K562 (cell line): ENCODE results near the gene VPS33B. TPM values are rescaled to one million over a fixed set of nuclear protein-coding genes. Genes with fewer than 3 reads are reported as not detected.
A peak's percentile ranks its signal among the peaks of the same experiment; 100 is the strongest.

Experiments used
- CREBBP ChIP-seq: IDR thresholded peaks from one replicate; pipeline ENCODE4 v1.6.1; 2012; ENCODE audit warnings: low read depth, mild to moderate bottlenecking, control low read depth, inconsistent platforms, low read length
- ETV1 ChIP-seq: fragments of 450-650 bp; conservative IDR thresholded peaks from 2 replicates; pipeline ENCODE4 v1.6.1; 2016; ENCODE audit warnings: missing genetic modification characterization, control low read depth, low read depth, missing compliant biosample characterization
- HBP1 ChIP-seq: fragments of 450-650 bp; formaldehyde crosslinking; IDR thresholded peaks from 2 replicates; pipeline ENCODE4 v1.4.0; 2022; ENCODE audit warnings: missing genetic modification characterization
- HSF4 ChIP-seq: fragments of 250-450 bp; sonication (Bioruptor Pico); IDR thresholded peaks from 2 replicates; pipeline ENCODE4 v2.1.2; 2022; ENCODE audit warnings: mild to moderate bottlenecking, moderate library complexity, borderline replicate concordance
- KDM1A ChIP-seq, 2 experiments: fragments of 450-650 bp; IDR thresholded peaks; 2 replicates each; pipeline ENCODE4 v1.6.1; 2016; ENCODE audit warnings: mild to moderate bottlenecking in 2 of 2
- KLF1 ChIP-seq: fragments of 450-650 bp; IDR thresholded peaks from 2 replicates; pipeline ENCODE4 v1.6.1; 2016; ENCODE audit warnings: missing genetic modification characterization, missing compliant biosample characterization
- MCM3 ChIP-seq: fragments of 450-650 bp; IDR thresholded peaks from 2 replicates; pipeline ENCODE4 v1.6.1; 2016
- NONO ChIP-seq, 2 experiments: fragments of 200-400 bp in 1 of 2; fragments of 450-650 bp in 1 of 2; formaldehyde crosslinking in 1 of 2; IDR thresholded peaks; 2 replicates each; pipeline ENCODE4 v1.6.1; 2017; ENCODE audit warnings: low read depth in 2 of 2, mild to moderate bottlenecking in 2 of 2, moderate library complexity in 2 of 2, low read length in 1 of 2
- NR2F6 ChIP-seq: fragments of 450-650 bp; formaldehyde crosslinking; IDR thresholded peaks from 2 replicates; pipeline ENCODE4 v1.4.0; 2020; ENCODE audit warnings: mild to moderate bottlenecking
- NR3C1 ChIP-seq: sonication (generic); formaldehyde crosslinking; IDR thresholded peaks from 2 replicates; pipeline ENCODE4 v1.8.1; 2022; ENCODE audit warnings: missing genetic modification reagents
- NUFIP1 ChIP-seq: fragments of 450-650 bp; IDR thresholded peaks from 2 replicates; pipeline ENCODE4 v1.6.1; 2018; ENCODE audit not compliant: partially characterized antibody
- PRMT5 ChIP-seq: sonication (generic); formaldehyde crosslinking; IDR thresholded peaks from 2 replicates; pipeline ENCODE4 v1.5.0; 2020; ENCODE audit warnings: missing genetic modification reagents
- PRPF4 ChIP-seq: fragments of 200-400 bp; formaldehyde crosslinking; IDR thresholded peaks from one replicate; pipeline ENCODE4 v1.6.1; 2017; ENCODE audit warnings: low read length, low read depth, mild to moderate bottlenecking; ENCODE audit not compliant: insufficient read depth, poor library complexity, severe bottlenecking
- PYGO2 ChIP-seq: fragments of 450-650 bp; IDR thresholded peaks from 2 replicates; pipeline ENCODE4 v1.6.1; 2016; ENCODE audit warnings: mild to moderate bottlenecking, missing genetic modification characterization, moderate library complexity, missing compliant biosample characterization
- RBBP5 ChIP-seq: fragments of 200-600 bp; sonication (generic); IDR thresholded peaks from 2 replicates; pipeline ENCODE4 v1.6.1; 2012; ENCODE audit warnings: borderline replicate concordance, mild to moderate bottlenecking, low read length, control low read depth, inconsistent platforms; ENCODE audit not compliant: insufficient read depth, poor library complexity, severe bottlenecking
- RBM17 ChIP-seq: fragments of 200-400 bp; formaldehyde crosslinking; IDR thresholded peaks from 2 replicates; pipeline ENCODE4 v1.6.1; 2017; ENCODE audit warnings: low read depth, mild to moderate bottlenecking, low read length, borderline replicate concordance
- ZNF511 ChIP-seq: sonication (generic); formaldehyde crosslinking; IDR thresholded peaks from 2 replicates; pipeline ENCODE4 v1.8.0; 2022; ENCODE audit warnings: mild to moderate bottlenecking, missing genetic modification reagents
- ZNF583 ChIP-seq: fragments of 250-450 bp; sonication (Bioruptor Pico); IDR thresholded peaks from 2 replicates; pipeline ENCODE4 v1.4.0; 2020
- ZNF592 ChIP-seq: fragments of 450-650 bp; IDR thresholded peaks from 2 replicates; pipeline ENCODE4 v1.6.1; 2017; ENCODE audit warnings: antibody characterized with exemption, mild to moderate bottlenecking
- polyA plus RNA-seq, 8 experiments: library from polyadenylated mRNA; depleted of rRNA in 4 of 8; stranded (reverse) in 5 of 8; unstranded in 3 of 8; fragments of >200 nt; fragmentation: Nextera tagmentation in 2 of 8; fragmentation: Illumina TruSeq in 1 of 8; extraction: Ambion mirVana in 2 of 8; extraction: Trizol in 1 of 8; gene quantifications; 2 replicates each; pipeline versions ENCODE4 v1.2.1 to v1.2.3, GENCODE V29; 2011 to 2014; ENCODE audit warnings: inconsistent platforms in 1 of 8, missing spikeins in 1 of 8
- total RNA-seq, 7 experiments: library from RNA; depleted of rRNA in 6 of 7; stranded (reverse); fragments of >200 nt in 6 of 7; fragmentation: Illumina TruSeq in 2 of 7; extraction: Trizol in 2 of 7; gene quantifications; 2 replicates each; pipeline versions ENCODE4 v1.2.1 to v1.2.3, GENCODE V29; 2011 to 2021; ENCODE audit warnings: low replicate concordance in 1 of 7

VPS33B gene
- total and polyA plus RNA-seq, 9 of the 15 experiments (the other 6 are each of a cell fraction or from before 2014, with no cell fraction given) = 9.4 to 25.5 (median 14.8) TPM

- TF ChIP-seq ZNF583 (CRISPR knock-in tag) (no peak), KDM1A (IDR thresholded peaks at IDR 0.05) (no peak), CREBBP (no peak), HSF4 (CRISPR knock-in tag) (no peak), PRPF4 (peak; percentile 71), NUFIP1 (no peak), KLF1 (tag) (peak; percentile 64; the same call in 1 of the 2 replicates), NONO (IDR thresholded peaks at IDR 0.05; ENCODE audit: low read depth in 2 of 2, low read length in 1 of 2) (peak; percentile 28 to 39; a peak in 1 of 4 replicates), NR3C1 (CRISPR knock-in tag) (no peak), ZNF511 (CRISPR knock-in tag) (0 out of 2 replicates have a peak, but pooled peaks have one; percentile 50), ZNF592 (no peak), RBBP5 (peak; percentile 94), MCM3 (no peak), RBM17 (no peak), PYGO2 (tag) (no peak), PRMT5 (CRISPR knock-in tag) (no peak), HBP1 (peak; percentile 50; the same call in 1 of the 2 replicates), NR2F6 (CRISPR knock-in tag) (no peak), ETV1 (no peak)
Measured at GRCh38 chr15:90994417-90995311, 27.7 kb downstream of the VPS33B start, which contains the start of gene PRC1 (continued).
